Ureter (tissue), 1 donor: ENCODE measurements around the gene GNB1. TPM values are rescaled to one million over a fixed set of nuclear protein-coding genes. Genes with fewer than 3 reads are reported as not detected.

ENCODE experiments used
- DNase-seq: peaks from one replicate; pipeline ENCODE4 v3.0.0-alpha.2; 2020; ENCODE audit warnings: low spot score
- total RNA-seq: library from RNA; stranded (reverse); gene quantifications from one replicate; pipeline ENCODE4 v1.2.4, GENCODE V29; 2023
- donor health status: DM: yes; HTN: yes; CAD: no.

The GNB1 gene
- total RNA-seq, 1 donor from 2014 or later = 304 TPM

GRCh38 chr1:1784933-1785332, 106.0 kb downstream of the GNB1 start:
- DNase-seq = no peak

- DNase-seq = no peak
Observed at GRCh38 chr1:1783320-1783719, 107.6 kb downstream of the GNB1 start.

DNA sequence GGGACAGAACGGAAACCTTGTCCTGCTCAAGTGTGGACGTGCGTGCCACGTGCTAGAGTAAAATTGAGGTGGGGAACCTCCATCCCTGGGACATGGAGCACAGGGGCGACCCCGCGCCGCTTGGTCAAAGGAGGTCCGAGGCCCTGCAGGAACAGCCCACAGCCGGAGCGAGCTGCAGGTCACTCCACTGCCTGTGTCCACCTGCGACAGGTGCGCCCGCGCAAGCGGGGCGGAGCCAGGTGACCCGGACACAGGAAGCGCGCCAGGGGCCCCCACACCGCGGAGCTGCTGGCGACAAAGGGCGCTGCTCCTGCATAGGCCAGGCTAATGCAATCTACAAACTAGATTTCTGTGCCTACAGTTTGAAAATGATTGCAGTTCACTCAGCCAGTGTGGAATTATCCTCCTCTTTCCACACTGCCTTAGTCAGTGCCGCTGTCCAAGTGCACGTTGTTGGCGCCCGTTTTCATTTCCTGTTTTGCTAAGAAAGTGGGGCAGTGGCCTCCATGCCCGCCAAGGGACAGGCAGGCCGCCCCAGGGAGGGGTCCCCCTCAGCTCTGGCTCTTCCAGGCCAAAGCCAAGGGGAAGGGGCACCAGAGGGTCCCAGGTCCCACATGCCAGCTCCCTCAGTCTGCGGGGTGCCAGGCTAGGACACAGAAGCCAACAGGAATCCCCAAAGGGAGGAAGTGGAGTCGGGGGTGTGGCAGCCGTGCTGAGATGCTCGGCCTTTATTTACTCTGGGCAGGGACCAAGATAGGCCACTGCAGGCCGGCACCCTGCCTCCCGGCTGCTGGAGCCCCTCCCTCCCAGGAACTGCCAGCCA, 108.3 kb downstream of the GNB1 start:
- DNase-seq = peak; percentile 79

- no peak for DNase-seq
Observed at GRCh38 chr1:1781526-1781903, 109.4 kb downstream of the GNB1 start.

DNA sequence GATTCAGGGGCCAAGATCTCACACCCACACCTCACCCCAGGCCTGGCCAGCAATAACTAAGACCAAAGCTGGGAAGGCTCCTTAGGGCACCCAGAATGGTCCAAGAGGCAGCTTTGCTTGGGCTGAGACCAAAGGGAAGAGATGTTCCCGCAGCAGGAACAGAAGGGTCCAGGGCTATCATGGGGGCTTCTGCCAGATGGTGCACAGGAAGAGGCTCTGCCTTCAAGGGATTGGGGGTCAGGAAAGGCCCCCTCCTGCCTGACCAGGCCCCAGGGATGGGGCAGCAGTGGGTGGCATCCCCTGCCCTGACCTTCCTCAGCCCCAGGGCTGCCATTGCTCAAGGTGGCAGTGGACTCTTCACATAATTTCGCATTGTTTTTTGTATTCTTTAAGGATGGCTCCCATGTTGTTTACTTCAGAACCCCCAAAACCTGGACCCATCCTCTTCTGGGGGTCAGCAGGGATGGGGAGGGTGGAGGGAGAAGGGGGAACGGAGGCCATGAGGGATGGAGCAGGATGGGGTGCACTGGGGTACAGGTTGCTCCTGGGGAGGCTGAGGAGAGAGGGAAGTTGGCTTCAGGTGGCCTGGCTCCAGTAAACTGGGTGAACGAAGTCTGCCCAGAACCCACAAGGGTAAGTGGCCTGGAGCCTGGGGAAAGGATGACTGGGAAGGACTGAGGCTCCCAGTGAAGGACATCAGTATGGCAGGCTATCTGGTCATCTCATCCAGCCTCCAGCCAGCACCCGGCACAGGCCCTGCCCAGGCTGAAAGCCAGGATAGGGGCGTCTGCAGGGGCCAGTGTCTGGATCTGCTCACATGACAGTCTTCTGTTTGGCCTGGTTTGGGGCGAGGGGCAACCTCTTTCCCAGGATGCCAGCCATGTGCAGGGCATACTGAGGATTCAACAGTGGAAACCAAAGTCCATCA, 110.0 kb downstream of the GNB1 start:
- no peak for DNase-seq

DNA sequence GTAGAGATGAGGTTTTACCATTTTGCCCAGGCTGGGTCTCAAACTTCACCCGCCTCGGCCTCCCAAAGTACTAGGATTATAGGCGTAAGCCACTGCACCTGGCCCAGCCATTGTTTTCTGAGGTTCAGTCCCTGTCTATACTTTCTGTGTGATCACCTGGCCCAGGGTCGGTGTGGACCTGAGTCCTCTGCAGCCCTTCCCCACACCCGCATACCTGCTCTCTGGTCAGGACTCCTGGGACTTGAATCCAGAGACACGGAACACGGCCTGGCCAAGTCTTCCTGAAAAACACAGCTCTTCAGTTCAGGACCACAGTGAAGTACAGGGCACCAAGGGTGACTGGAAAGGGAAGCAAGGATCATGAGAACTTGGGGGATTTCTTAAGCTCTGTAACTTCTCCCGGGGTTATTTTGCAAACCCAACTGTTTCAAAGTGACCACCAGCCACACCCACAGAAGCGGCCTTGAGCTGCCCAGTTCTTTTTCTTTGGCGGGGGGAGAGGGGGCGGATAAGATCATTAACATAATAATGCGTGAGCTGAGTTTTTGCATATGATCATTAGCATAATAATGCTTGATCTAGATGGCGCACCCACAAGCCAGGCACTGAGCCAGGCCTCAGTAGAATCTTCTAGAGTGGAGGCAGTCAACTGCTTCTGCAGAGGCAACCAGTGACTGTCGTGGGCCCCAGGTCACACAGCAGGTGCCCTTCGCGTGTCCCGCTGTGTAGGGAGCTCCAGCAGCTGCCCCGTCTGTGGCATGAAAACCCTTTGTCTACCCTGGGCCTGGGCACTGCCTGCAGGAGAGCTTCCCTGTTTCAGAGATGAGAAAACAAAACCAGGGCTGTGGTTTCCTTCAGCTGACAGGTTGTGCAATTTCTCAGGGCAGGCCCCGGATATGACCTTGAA, 110.9 kb downstream of the GNB1 start:
- DNase-seq = peak; percentile 79

GRCh38 chr1:1779320-1779675, 111.6 kb downstream of the GNB1 start:
- no peak for DNase-seq

- peak; percentile 86 for DNase-seq
Observed at GRCh38 chr1:1778663-1779319, 112.1 kb downstream of the GNB1 start.

- no peak for DNase-seq
Observed at GRCh38 chr1:1777950-1778662, 112.8 kb downstream of the GNB1 start, which contains the start of gene NADK. Gene NADK (minus strand): TSS chr1:1778470. CDS start chr1:1765406, 13,064 bp downstream.

- DNase-seq = no peak
Observed at GRCh38 chr1:1777583-1777899, 113.3 kb downstream of the GNB1 start.

- DNase-seq = no peak
Observed at GRCh38 chr1:1776672-1777582, 114.0 kb downstream of the GNB1 start.

DNA sequence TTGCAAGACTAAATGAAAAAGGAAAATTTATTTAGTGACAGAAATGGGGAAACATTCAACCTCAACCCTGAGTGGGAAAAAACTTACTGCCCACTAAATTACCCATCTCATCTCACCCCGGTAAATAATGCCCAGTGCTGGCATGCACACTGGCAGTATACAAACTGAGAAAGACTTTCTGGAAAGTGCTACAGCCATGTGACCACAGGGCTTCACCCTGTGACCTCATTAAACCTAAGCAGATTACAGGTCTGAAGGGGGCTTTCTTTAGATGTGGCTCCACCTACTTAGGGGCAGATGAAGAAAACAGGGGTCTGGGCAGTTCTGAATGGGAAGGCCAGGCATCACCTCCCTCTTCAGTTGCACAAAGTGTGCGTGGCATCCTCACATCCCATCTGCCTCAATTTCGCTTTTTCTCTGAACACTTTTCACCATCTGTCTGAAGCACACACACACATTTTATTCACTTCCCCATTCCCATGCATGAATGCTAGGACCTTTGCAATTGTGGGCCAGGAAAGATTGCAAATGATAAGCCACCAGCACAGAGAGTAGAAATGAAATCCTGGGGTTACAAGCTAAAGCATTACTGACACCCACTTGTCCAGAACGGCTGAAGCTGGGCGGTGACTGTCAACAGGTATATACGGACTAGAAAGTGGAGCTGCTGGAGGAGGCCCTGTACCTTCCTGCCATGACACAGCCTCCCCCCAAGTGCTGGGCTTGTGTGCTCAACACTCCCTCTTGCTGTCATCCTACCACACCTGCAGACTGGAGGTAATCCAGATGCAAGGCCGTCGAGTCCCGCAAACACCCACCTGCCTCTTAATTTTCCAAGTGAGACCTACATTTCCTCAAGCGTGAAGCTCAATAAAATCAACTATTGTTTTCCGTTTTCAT, 115.3 kb downstream of the GNB1 start:
- DNase-seq = no peak

GRCh38 chr1:1773874-1774273, 117.0 kb downstream of the GNB1 start:
- no peak for DNase-seq

DNA sequence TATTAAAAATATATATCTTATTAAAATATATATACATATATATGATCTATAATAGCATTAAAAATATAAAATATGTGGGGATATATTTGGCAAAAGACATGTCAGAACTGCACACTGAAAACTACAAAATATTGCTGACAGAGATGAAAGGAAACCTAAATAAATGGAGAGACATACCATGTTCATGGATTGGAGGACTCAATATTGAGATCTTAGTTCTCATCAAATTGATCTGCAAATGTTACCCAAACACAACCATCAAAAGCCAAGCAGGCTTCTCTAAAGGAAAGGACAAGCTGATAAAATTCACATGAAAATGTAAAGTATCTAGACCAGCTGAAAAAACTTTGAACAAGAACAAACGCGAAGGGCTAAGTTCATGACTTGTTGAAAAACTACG, 119.8 kb downstream of the GNB1 start:
- no peak for DNase-seq

DNA sequence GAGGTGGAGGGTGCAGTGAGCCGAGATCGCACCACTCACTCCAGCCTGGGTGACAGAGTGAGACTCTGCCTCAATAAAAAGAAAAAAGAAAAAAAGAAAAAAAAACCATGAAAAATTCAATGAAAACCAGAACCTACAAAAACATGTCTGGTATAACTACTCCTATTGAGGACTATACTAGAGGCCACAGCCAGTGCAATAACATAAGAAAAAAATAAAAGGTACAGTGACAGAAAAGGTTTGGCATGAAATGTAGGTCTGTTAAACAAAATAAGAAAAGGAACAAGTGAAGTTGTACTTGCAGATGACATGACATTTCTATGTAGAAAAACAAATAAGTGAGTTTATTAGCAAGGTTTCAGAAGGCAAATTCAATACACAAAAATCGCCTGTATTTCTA, 120.8 kb downstream of the GNB1 start:
- no peak for DNase-seq

DNA sequence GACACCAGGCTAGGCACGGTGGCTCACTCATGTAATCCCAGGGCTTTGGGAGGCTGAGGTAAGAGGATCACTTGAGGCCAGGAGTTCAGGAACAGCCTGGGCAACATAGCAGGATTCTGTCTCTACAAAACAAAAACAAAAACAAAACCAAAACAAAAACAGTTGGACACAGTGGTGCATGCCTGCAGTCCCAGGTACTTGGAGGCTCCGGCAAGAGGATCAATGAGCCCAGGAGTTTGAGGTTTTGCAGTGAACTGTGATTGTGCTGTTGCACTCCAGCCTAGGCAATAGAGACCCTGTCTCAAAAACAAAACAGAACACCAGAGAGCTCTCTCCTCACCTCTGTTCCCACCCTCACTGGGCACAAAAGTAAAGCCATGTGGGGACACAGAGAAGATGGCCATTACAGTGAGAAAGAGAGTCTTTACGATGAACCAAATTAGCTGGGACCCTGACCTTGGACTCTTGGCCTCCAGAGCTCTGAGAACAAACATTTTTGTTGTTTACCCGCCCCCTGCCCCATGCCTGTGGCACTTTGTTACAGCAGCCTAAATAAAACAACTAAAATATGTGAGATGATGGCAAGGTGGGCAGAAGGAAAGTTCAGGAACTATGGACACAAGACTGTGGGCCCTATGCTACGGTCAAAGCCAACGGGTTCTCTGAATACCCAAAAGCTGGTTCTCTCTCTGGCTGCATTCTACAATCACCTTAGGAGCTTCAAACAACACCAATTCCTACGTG, 122.5 kb downstream of the GNB1 start:
- DNase-seq = no peak

GRCh38 chr1:1764876-1765470, 125.9 kb downstream of the GNB1 start:
- DNase-seq = no peak
